Endothelial cell of umbilical vein (primary cell): Measurements from ENCODE around the gene CARD18.

Source experiments
- CTCF ChIP-seq, 2 donors: IDR thresholded peaks; 1 replicate in 1 of 2; 2 replicates in 1 of 2; pipeline ENCODE4 v1.5.1; 2011; ENCODE audit warnings: low read length in 2 of 2, mild to moderate bottlenecking in 2 of 2, moderate library complexity in 2 of 2, control low read depth in 1 of 2, inconsistent platforms in 1 of 2, low read depth in 1 of 2; ENCODE audit not compliant: insufficient read depth in 1 of 2; ENCODE audit errors: extremely low read depth in 1 of 2
- EZH2 ChIP-seq: IDR thresholded peaks from 2 replicates; pipeline ENCODE4 v1.6.1; 2012; ENCODE audit warnings: borderline replicate concordance, low read depth, mild to moderate bottlenecking, moderate library complexity, low read length, inconsistent platforms; ENCODE audit not compliant: severe bottlenecking
- MAX ChIP-seq: IDR thresholded peaks from 2 replicates; pipeline ENCODE4 v1.6.1; 2011; ENCODE audit not compliant: insufficient read depth, insufficient read length
- POLR2A ChIP-seq: IDR thresholded peaks from 2 replicates; pipeline ENCODE4 v1.6.1; 2012; ENCODE audit warnings: low read depth, mild to moderate bottlenecking, control low read depth, low read length
- POLR2AphosphoS5 ChIP-seq: IDR thresholded peaks from 2 replicates; pipeline ENCODE4 v1.6.1; 2012; ENCODE audit warnings: low read depth, mild to moderate bottlenecking, control low read depth, low read length, moderate library complexity; ENCODE audit not compliant: insufficient read depth

GRCh38 chr11:105155679-105156078 is 16.1 kb upstream of the CARD18 start:
- TF ChIP-seq CTCF (IDR thresholded peaks at IDR 0.05; ENCODE audit: extremely low read depth in 1 of 2, insufficient read depth in 1 of 2, low read depth in 1 of 2, low read length in 2 of 2) (no peak), EZH2 (no peak), POLR2AphosphoS5 (no peak), POLR2A (no peak), MAX (no peak)
